Endothelial cell (in vitro differentiated cells): ENCODE data around the gene GAREM1. TPM values are rescaled to one million over a fixed set of nuclear protein-coding genes. Genes with fewer than 3 reads are reported as not detected.

Source experiments
- DNase-seq: peaks from one replicate; pipeline ENCODE4 v3.0.0; 2021; ENCODE audit warnings: low spot score
- H3K27ac Mint-ChIP-seq: one replicate; pipeline ENCODE4 v1.8.0; 2021; ENCODE audit warnings: mixed read lengths, inconsistent platforms; ENCODE audit not compliant: unreplicated experiment
- H3K27me3 Mint-ChIP-seq: one replicate; pipeline ENCODE4 v1.8.0; 2021; ENCODE audit warnings: mild to moderate bottlenecking, moderate library complexity, mixed read lengths, inconsistent platforms; ENCODE audit not compliant: unreplicated experiment
- H3K36me3 Mint-ChIP-seq: one replicate; pipeline ENCODE4 v1.8.0; 2021; ENCODE audit warnings: mild to moderate bottlenecking, low read depth, mixed read lengths, inconsistent platforms; ENCODE audit not compliant: unreplicated experiment
- H3K4me1 Mint-ChIP-seq: one replicate; pipeline ENCODE4 v1.8.0; 2021; ENCODE audit warnings: mild to moderate bottlenecking, mixed read lengths, inconsistent platforms; ENCODE audit not compliant: unreplicated experiment
- H3K4me3 Mint-ChIP-seq: one replicate; pipeline ENCODE4 v1.8.0; 2021; ENCODE audit warnings: mild to moderate bottlenecking, mixed read lengths, inconsistent platforms; ENCODE audit not compliant: unreplicated experiment
- H3K9me3 Mint-ChIP-seq: one replicate; pipeline ENCODE4 v1.8.0; 2021; ENCODE audit warnings: mixed read lengths, inconsistent platforms; ENCODE audit not compliant: unreplicated experiment
- total RNA-seq: library from RNA; stranded (reverse); fragmentation: NEBNext Ultra II Directional; extraction: Animal tissue kit (Norgen Biotek cat#: 25700); gene quantifications from one replicate; pipeline ENCODE4 v1.2.1, GENCODE V29; 2021; ENCODE audit not compliant: unreplicated experiment
- TF ChIP-seq, protein P1 (sequence below): fragments of 200-600 bp; sonication (generic); IDR thresholded peaks from one replicate; pipeline ENCODE4 v1.5.0; 2021; ENCODE audit warnings: antibody characterized with exemption; ENCODE audit not compliant: unreplicated experiment

Gene GAREM1
- total RNA-seq, 1 donor from 2014 or later = 1.2 TPM

DNA sequence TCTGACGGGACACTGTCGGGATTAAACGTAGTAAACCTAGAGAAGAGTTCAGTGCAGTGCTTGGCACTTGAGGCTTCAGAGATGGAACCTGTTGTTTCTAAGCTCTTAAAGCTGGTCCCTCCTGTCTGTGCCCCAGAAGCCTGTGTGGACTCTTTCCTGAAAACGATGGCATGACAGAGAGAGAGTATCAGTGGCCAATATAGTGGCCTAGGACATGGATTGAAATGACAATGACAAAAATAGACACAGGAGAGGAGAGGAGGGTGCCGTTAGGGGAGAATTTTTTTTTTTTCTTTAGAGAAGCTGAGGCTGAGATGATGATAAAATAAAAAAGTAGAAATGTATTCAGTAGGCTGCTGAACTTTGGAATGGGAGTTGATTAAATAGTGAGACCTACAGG, 138.0 kb downstream of the GAREM1 start:
- H3K36me3 Mint-ChIP-seq = no peaks in the 10 kb centered on the region
- TF ChIP-seq, protein P1, sequence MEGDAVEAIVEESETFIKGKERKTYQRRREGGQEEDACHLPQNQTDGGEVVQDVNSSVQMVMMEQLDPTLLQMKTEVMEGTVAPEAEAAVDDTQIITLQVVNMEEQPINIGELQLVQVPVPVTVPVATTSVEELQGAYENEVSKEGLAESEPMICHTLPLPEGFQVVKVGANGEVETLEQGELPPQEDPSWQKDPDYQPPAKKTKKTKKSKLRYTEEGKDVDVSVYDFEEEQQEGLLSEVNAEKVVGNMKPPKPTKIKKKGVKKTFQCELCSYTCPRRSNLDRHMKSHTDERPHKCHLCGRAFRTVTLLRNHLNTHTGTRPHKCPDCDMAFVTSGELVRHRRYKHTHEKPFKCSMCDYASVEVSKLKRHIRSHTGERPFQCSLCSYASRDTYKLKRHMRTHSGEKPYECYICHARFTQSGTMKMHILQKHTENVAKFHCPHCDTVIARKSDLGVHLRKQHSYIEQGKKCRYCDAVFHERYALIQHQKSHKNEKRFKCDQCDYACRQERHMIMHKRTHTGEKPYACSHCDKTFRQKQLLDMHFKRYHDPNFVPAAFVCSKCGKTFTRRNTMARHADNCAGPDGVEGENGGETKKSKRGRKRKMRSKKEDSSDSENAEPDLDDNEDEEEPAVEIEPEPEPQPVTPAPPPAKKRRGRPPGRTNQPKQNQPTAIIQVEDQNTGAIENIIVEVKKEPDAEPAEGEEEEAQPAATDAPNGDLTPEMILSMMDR = no peak
- H3K27me3 Mint-ChIP-seq = peaks cover 2% of the 10 kb centered on the region
- no peaks in the 10 kb centered on the region for H3K9me3 Mint-ChIP-seq
- no peak overlapping the region for H3K4me3 Mint-ChIP-seq
- DNase-seq = no peak
- H3K4me1 Mint-ChIP-seq = no peaks in the 10 kb centered on the region
- no peak overlapping the region for H3K27ac Mint-ChIP-seq

GRCh38 chr18:32328974-32329373, 141.7 kb downstream of the GAREM1 start:
- Mint-ChIP-seq H3K4me1 (no peaks in the 10 kb centered on the region), H3K36me3 (no peaks in the 10 kb centered on the region), H3K4me3 (no peak overlapping the region), H3K9me3 (no peaks in the 10 kb centered on the region), H3K27ac (no peak overlapping the region), H3K27me3 (peaks cover 6% of the 10 kb centered on the region)
- TF ChIP-seq, protein P1 = no peak
- DNase-seq = no peak

DNA sequence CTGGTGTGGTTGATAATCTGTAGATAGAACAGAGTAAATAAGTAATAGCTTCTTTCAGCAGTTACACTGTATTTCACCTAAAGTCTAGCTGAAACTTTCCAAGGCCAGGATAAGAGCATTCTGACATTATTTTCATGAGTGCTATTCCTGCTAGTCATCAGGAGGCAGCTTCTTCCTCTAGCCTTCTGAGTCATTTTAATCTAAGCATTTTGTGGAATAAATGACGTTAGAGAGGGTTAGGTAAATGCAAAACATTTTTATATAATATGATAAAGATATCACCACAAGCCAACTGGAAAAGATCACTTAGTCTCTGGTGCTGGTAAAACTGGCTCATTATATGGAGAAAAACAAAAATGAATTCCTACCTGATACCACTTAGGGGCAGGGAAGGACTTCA, 142.3 kb downstream of the GAREM1 start:
- no peak overlapping the region for H3K4me3 Mint-ChIP-seq
- TF ChIP-seq, protein P1 = no peak
- DNase-seq = no peak
- H3K36me3 Mint-ChIP-seq = no peaks in the 10 kb centered on the region
- H3K9me3 Mint-ChIP-seq = no peaks in the 10 kb centered on the region
- H3K4me1 Mint-ChIP-seq = no peaks in the 10 kb centered on the region
- H3K27me3 Mint-ChIP-seq = peaks cover 6% of the 10 kb centered on the region
- H3K27ac Mint-ChIP-seq = no peak overlapping the region

- Mint-ChIP-seq H3K4me3 (no peak overlapping the region), H3K9me3 (no peaks in the 10 kb centered on the region), H3K27ac (no peak overlapping the region), H3K4me1 (no peaks in the 10 kb centered on the region), H3K36me3 (no peaks in the 10 kb centered on the region), H3K27me3 (peaks cover 6% of the 10 kb centered on the region)
- TF ChIP-seq, protein P1 = no peak
- DNase-seq = no peak
Observed at GRCh38 chr18:32326450-32327308, 144.0 kb downstream of the GAREM1 start.

- TF ChIP-seq, protein P1 = no peak
- Mint-ChIP-seq H3K36me3 (no peaks in the 10 kb centered on the region), H3K27me3 (peaks cover 10% of the 10 kb centered on the region), H3K9me3 (no peaks in the 10 kb centered on the region), H3K27ac (no peak overlapping the region), H3K4me3 (no peak overlapping the region), H3K4me1 (no peaks in the 10 kb centered on the region)
- DNase-seq = no peak
Observed at GRCh38 chr18:32324181-32324580, 146.5 kb downstream of the GAREM1 start.
